IPS-NIHi11 (cell line): ENCODE measurements around the gene TMEM225B.
"Not testable (repeated sequence)": the region's sequence is repeated elsewhere in the genome, so short reads cannot be mapped to it uniquely, and the experiment has no call there.

Source experiments
- DNase-seq: peaks from one replicate; pipeline ENCODE4 v3.0.0; 2012; ENCODE audit warnings: mixed read lengths, low spot score

The TMEM225B gene

GRCh38 chr7:99579281-99579955, 18.6 kb upstream of the TMEM225B start:
- no peak for DNase-seq

GRCh38 chr7:99579956-99580777, 17.9 kb upstream of the TMEM225B start:
- DNase-seq: peak; percentile 74

- not testable (repeated sequence) for DNase-seq
Measured at GRCh38 chr7:99580778-99581332, 17.2 kb upstream of the TMEM225B start.

GRCh38 chr7:99588868-99589267, 9.2 kb upstream of the TMEM225B start:
- DNase-seq: no peak

- DNase-seq: no peak
Measured at GRCh38 chr7:99594948-99595745, 2.9 kb upstream of the TMEM225B start.

- DNase-seq: no peak
Measured at GRCh38 chr7:99596408-99596955, 1.6 kb upstream of the TMEM225B start.

GRCh38 chr7:99599836-99600235, 1.8 kb downstream of the TMEM225B start:
- DNase-seq: no peak

GRCh38 chr7:99601656-99602310, 3.7 kb downstream of the TMEM225B start:
- peak; percentile 72 for DNase-seq

GRCh38 chr7:99605527-99605926, 7.5 kb downstream of the TMEM225B start:
- no peak for DNase-seq

GRCh38 chr7:99606531-99606930, 8.5 kb downstream of the TMEM225B start:
- no peak for DNase-seq

GRCh38 chr7:99607548-99607947, 9.5 kb downstream of the TMEM225B start:
- no peak for DNase-seq

- DNase-seq: no peak
Measured at GRCh38 chr7:99614495-99614894, 16.4 kb downstream of the TMEM225B start.

- no peak for DNase-seq
Measured at GRCh38 chr7:99615989-99616358, 17.9 kb downstream of the TMEM225B start.

GRCh38 chr7:99616359-99617191, 18.5 kb downstream of the TMEM225B start, which contains the start of gene ZSCAN25:
TSS of gene ZSCAN25 (plus strand) at chr7:99616946. CDS start at chr7:99619607, 2,661 bp downstream.
- DNase-seq: peak; percentile 96

- DNase-seq: no peak
Measured at GRCh38 chr7:99617192-99617781, 19.2 kb downstream of the TMEM225B start.

GRCh38 chr7:99618726-99619125, 20.7 kb downstream of the TMEM225B start:
- no peak for DNase-seq

GRCh38 chr7:99619571-99620130, 21.6 kb downstream of the TMEM225B start:
- DNase-seq: no peak

GRCh38 chr7:99621271-99621670, 23.2 kb downstream of the TMEM225B start:
- DNase-seq: no peak

GRCh38 chr7:99622596-99622995, 24.5 kb downstream of the TMEM225B start:
- no peak for DNase-seq
